Activated CD4-positive, CD25-positive, alpha-beta regulatory T cell (primary cell): ENCODE data around the gene KNL1.
"Not testable (repeated sequence)": the region's sequence is repeated elsewhere in the genome, so short reads cannot be mapped to it uniquely, and the experiment has no call there.

Experiments used
- DNase-seq, 4 experiments: peaks; one replicate each; lab custom pipeline; 2025; lab: John Stamatoyannopoulos, UW

KNL1 gene, protein sequence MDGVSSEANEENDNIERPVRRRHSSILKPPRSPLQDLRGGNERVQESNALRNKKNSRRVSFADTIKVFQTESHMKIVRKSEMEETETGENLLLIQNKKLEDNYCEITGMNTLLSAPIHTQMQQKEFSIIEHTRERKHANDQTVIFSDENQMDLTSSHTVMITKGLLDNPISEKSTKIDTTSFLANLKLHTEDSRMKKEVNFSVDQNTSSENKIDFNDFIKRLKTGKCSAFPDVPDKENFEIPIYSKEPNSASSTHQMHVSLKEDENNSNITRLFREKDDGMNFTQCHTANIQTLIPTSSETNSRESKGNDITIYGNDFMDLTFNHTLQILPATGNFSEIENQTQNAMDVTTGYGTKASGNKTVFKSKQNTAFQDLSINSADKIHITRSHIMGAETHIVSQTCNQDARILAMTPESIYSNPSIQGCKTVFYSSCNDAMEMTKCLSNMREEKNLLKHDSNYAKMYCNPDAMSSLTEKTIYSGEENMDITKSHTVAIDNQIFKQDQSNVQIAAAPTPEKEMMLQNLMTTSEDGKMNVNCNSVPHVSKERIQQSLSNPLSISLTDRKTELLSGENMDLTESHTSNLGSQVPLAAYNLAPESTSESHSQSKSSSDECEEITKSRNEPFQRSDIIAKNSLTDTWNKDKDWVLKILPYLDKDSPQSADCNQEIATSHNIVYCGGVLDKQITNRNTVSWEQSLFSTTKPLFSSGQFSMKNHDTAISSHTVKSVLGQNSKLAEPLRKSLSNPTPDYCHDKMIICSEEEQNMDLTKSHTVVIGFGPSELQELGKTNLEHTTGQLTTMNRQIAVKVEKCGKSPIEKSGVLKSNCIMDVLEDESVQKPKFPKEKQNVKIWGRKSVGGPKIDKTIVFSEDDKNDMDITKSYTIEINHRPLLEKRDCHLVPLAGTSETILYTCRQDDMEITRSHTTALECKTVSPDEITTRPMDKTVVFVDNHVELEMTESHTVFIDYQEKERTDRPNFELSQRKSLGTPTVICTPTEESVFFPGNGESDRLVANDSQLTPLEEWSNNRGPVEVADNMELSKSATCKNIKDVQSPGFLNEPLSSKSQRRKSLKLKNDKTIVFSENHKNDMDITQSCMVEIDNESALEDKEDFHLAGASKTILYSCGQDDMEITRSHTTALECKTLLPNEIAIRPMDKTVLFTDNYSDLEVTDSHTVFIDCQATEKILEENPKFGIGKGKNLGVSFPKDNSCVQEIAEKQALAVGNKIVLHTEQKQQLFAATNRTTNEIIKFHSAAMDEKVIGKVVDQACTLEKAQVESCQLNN (N-terminal part only)

DNA sequence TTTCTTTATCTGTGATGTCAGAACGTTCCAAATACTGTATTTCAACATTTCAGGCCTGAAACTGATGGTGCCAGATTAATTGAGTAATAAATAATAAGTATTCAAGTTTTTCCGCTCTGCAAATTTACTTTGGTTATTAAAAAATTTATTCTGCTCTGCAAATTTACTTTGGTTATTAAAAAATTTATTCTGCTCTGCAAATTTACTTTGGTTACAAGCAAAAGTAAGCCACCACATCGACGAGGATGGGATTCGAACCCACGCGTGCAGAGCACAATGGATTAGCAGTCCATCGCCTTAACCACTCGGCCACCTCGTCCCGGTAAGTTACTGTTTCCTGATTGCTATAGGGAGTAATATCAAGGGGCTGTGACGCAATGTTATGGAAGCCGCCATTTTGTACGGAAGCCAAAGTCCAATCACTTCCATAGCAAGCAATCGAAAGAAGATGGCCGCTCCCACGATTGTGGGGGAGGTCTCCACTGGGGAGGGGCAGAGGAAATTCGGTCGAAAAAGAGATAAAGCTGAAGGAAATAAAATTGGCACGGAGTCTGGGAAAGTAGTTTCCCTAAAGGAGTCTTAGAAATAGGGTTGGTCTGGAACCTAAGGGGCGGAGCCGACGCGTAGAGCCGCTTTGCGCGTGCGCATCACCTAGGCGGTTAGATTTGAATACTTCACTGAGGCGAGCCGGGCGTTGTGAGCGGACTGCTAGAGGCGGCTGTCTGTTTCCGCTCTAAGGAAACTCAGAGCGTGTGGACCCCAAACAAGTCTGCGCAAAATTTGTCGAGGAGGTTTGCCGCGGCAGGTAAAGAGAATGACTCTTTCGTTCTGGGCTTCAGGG is at the start of gene KNL1:
Gene KNL1 (plus strand): TSS at position 662 of the 841 bp plus-strand sequence. CDS start 8,683 bp downstream, outside the sequence.
- peak; percentile 76 to 88 (median 80) for DNase-seq

DNA sequence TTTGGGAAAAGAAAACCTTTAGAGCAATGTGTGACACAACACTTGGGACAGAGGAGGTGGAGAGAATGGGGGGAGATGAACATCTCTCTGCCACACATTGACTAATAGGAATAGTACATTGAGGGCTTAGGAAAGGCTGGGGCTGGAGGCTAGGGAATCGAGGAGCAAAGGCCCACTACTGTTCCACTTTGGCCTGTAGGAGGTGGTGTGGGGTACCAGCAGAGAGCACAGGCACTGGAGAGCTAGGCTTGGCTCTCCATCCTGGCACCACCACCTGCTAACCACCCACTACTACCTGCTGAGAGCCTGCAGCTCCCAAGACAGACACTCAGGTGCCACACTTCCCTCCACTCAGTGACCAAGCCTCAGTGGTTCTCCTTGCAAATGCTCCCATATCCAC is 48.6 kb upstream of the KNL1 start:
- DNase-seq = no peak

DNA sequence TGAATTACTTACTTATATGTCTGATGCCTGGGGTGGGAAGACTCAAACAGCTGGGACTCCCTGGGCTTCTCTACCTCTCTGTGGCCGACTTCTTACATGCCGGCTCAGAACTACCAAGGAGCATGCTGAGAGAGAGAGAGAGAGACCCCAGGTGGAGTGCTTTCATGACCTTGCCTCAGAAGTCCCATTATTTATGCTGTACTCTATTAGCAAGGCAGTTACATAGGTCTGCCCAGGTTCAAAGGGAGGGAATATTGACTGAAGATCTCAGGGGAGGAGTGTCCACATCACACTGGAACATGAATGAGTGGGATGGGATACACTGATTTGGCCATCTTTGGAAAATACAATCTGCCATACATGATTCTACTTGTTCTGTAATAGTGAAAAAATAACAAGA is 45.4 kb upstream of the KNL1 start:
- DNase-seq = no peak

DNA sequence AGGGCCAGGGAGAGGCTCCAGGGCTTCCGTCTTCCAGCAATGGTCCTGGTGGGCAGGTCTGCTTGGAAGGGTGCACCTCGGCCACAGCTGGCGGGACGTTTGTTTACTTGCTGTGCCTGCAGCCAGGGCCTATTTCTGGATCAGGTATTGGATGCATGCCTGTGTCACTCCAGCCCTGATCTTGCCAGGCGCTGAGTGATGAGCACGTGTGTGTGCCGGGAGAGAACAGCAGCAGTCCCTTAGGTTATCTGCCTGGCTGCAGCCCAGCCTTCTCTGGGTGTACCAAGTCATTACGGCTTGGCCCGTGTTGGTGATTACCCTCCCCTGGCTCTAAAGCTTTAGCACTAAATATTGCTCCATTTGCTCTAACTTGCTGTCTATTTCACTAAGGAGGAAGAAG is 44.2 kb upstream of the KNL1 start:
- no peak for DNase-seq

DNA sequence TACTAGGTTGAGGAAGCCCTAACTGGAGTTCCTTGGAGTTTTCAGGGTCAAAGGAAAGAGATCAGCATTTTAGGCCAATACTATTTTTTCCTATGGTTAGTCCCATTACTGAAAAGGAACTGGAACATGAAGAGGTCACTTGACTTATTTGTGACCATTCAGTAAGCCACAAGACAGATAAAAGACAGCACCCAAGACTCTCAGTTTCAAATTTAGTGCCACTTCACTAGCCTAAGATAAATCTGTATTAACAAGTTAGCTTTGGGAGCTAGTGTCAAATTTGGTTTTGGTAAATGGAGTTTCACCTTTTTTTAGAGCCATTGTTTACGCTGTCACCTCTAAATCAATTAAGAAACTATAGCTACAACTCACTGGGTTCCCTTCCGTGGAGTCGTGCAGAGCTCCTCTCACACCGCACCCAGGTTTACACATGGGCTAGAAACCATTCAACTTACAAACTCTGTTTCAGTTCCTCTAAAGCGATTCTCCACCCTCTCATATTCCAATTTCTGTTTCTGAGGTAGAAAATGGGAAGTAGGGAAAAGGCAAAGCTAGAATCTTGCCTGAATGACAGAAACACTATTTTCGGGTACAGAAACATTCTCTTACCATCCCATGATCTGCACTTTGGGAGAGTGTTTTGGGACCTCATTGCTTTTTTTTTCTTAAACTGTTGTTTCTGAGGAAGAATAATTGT is 43.6 kb upstream of the KNL1 start:
- no peak for DNase-seq

DNA sequence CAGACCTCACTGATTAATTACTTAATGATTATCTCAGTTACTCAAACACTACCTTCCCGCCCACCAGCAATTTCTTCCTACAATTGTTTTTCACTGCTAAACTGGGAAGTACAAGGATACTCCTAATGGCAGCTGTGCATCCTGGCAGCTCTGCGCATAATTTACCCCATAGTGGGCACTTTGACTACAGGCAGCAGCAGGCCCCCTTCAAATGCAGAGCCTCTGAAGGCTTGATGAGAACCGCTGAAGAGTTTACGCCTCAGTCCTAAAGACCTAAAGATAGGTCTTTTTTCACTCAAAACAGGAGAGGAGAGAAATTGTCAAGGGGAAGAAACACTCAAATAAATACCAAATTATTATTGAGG is 39.9 kb upstream of the KNL1 start:
- DNase-seq = no peak

DNA sequence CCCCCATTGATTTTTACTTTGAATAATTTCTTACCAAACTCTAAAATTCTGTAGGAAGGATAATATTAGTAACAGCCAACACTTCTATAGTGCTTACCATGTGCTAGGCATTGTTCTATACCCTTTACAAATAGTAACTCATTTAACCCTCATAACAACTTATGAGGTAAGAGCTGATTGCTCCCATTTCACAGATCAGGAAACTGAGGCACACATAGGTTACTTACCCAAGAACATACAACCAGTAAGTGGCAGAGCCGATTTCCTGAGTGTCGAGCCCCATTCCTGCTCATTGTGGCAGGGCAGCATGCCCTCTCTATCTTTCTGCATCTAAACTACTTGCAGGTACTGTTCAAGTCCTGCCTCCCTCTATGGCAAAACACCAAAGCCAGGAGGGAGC is 38.2 kb upstream of the KNL1 start:
- DNase-seq = no peak

DNA sequence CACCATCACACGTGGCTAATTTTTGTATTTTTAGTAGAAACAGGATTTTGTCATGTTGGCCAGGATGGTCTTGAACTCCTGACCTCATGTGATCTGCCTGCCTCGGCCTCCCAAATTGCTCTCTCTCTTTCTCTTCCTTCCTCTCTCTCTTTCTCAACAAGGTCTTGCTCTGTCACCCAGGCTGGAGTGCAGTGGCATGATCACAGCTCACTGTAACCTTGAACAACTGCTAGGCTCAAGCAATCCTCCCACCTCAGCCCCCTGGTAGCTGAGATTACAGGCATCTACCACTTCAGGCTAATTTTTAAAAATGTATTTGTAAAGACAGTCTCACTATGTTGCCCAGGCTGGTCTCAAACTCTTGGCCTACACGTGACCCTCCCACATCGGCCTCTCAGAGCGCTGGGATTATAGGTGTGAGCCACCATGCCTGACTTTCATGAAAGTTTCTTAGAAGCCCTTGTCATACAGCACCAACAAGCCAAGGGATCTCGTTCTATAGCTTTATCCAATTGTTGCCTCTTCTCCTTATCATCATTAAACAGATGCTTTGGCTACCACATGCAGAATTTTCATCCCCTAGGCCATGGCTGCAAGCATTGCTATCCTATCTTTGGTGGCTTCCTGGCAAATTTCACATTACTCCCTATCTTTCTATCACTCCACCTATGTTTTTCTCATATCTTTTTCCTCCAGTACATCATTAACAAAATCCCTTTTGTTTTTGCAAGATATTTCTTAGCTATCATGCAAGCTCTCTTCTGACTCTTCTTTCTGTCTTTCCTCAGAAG is 34.9 kb upstream of the KNL1 start:
- no peak for DNase-seq

DNA sequence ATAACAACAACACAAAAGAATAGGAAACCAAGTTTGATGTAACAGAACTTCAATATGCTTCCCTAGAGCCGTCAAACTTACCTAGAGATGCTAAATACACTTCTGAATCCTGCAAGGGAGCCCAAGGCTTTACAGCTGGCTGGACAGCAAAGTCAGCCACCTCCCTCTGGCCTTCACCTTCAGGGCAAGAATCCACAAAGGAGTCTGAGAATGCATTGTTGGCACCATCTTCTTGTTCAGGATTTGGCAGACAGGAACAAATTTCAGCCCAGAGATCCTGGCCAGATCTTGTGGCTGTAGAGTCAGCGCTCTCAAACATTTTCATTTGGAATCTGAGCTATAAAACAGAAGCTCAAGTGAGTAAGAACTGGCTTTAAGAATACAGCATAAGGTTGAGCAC is 31.4 kb upstream of the KNL1 start:
- no peak for DNase-seq

DNA sequence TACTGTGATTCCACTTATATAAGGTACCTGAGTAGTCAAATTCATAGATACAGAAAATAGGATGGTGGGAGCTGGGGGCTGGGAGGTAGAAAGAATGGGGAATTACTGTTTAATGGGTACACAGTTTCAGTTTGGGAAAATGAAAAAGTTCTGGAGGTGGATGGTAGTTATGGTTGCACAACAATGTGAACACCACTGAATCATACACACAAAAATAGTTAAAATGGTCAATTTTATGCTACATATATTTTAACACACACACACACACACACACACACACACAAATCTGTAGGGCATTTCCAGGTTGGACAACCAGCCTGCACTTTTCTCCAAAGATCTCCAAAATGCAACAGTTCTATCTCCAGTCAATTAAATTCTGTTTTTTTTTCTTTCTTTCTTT is 30.6 kb upstream of the KNL1 start:
- no peak for DNase-seq

DNA sequence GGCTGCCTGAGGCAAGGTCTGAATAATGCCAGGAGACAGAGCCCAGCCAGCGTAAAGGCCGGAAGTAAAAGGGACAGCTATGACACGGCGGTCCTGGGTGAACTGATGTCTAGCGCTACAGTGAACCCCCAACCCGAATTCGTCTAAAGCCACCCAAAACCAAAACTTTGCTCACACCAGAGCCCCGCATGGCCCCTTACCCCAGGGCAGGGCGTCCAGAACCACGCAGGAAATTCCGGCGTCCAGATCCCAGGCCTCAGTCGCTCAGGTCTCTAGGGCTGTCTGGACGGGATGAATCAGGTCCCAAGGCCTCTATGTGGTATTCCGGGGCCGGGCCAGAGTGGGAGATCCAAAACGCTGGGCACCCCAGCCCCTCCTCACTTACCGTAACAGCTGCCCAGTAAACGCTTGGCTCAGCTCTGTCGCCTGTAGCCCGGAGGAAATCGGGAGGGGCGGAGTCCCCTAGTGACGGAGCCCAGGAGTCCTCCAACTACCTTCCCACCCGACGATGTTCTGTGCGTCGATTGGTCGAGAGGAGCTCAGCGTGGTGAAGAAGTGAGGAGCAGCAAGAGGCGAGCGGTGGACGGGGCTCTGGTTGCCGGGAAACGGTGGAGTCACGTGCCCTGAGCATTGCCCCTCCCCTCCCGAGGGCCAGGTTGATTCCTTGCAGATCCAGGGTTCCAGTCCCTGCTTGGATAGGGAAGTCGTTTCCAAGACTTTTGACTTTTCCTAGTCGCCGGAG is 29.3 kb upstream of the KNL1 start, which contains the start of gene CCDC32:
Gene CCDC32 (minus strand): TSS at position 452 of the 742 bp plus-strand sequence. CDS start 2,027 bp downstream, outside the sequence.
- peak; percentile 80 to 92 (median 84) for DNase-seq

DNA sequence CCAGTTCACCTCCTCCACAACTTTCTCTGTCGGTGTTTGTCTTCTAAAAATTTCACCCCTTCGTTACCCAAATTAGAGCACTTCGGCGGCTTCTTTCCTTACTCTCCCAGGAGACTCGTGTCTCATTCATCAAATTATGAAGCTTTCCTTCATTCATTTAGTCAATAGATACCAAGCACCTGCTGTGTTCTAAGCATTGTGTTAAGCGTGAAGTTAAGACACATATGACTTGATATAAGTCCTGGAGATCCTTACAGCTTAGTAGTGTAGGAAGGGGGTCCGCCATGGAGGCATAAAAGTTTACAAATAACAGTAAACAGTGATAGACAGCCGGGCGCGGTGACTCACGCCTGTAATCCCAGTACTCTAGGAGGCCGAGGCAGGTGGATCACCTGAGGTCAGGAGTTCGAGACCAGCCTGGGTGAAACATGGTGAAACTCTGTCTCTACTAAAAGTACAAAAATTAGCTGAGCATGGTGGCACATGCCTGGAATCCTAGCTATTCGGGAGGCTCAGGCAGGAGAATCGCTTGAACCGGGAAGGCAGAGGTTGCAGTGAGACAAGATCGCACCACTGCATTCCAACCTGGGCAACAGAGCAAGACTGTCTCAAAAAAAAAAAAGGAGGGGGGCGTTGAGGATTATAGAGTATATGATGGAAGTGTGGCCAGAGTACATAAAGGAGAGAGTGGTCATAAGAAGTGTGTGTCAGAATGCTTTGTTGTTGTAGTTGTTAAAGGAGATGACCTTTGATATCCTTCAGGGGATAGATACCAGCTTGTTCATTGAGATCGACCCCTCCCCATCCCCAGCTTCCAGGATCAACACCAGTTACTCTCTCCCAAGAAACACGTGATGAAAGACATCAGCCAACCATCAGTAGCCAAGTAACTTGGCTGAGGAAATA is 28.5 kb upstream of the KNL1 start:
- DNase-seq = no peak

DNA sequence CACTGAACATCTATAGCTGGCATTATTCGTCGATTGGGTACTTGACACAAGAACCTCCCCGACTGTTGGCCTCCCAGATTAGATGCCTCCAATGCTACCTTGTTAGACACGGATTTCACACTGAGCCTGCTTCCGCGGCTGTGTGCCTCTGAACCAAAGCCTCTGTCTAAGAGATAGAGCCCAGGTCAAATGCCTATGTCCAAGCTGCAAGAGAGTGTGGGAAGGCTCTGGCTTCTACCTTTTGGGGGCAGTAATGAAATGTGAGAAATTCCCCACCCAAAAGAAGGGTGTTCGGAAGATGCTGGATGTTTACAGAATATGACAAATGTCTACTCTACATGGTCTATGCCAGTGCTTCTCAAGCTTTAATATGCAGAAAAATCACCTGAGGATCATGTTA is 26.9 kb upstream of the KNL1 start:
- DNase-seq = no peak

DNA sequence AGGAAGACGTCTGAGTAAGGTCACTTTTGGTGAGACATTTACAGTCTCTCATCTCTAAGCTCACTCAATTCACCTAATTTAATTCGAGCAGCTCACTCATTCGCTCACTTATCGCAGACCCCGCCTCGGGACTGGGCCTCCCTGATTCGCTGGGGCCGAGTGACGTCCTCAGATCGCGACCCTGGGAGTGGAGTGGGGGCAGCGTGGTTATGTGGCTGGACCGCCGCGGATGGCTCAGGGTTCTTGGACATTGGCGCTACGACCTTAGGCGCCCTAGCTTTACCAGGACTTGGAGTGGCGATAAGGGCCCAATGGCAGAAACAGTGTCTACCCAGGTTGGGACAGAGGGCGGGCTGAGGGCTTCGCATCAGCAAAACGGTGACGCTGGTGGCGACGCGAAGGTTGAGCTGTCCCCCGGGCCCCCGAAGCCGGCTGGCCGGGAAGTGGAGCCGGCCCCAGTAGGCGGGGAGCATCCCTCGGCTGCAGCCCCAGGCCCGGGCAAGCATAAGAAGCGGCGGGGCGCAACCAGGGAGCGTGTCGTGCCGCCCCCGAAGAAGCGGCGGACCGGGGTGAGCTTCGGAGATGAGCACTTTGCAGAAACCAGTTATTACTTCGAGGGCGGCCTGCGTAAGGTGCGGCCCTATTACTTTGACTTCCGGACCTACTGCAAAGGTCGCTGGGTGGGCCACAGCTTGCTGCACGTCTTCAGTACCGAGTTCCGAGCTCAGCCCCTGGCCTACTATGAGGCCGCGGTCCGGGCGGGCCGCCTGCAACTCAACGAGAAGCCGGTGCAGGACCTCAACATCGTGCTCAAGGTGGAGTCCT is 24.7 kb upstream of the KNL1 start, which contains the start of gene RPUSD2:
Gene RPUSD2 (plus strand): TSS at position 171 of the 825 bp plus-strand sequence. CDS start 39 bp downstream, at position 210.
- peak; percentile 80 to 87 (median 86) for DNase-seq

DNA sequence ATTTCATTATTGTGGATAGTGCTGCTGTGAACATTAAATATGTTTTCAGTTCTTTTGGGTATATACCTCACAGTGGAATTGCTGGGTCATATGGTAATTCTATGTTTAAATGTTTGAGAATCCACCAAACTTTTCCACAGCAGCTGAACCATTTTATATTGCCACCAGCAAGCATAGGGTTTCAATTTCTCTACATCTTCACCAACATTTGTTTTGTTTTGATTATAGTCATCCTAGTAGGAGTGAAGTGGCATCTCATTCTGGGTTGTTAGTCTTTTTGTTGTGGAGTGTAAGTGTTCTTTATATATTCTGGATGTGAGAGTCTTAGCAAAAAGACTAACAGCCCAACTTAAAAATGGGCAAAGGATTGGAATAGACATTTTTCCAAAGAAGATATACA is 18.9 kb upstream of the KNL1 start:
- DNase-seq = no peak

DNA sequence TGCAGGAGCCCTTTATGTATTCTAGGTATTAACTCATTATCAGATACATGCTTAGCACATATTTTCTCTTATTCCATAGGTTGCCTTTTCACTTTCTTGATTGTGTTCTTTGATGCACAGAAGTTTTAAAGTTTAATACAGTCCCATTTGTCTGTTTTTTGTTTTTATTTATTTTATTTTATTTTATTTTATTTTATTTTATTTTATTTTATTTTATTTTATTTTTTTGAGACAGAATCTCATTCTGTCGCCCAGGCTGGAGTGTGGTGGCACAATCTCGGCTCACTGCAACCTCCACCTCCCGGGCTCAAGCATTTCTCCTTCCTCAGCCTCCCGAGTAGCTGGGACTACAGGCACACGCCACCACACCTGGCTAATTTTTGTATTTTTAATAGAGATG is 17.1 kb upstream of the KNL1 start:
- DNase-seq = not testable (repeated sequence)

DNA sequence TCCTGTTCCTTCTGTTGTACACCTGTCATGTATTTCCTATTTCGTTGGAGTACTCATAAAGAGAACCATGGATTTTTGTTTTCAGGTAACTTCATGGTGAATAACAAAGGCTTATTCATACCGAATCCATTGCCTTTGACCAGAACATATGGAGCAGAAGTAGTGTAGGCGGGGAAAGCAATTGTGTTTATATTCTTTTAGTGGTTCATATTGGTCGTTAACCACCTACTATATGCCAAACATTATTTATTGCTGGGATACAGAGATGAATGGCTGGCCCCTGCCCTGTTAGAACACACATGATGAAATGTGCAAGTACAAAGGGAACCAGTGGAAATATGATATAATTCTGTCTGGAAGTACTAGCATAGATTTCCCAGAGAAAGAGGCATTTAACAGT is 15.2 kb upstream of the KNL1 start:
- no peak for DNase-seq
